Caco-2 (cell line): ENCODE results near the gene RAPGEF1. TPM values are rescaled to one million over a fixed set of nuclear protein-coding genes. Genes with fewer than 3 reads are reported as not detected.

Source experiments
- BruUV-seq: library from RNA; stranded (reverse); fragments of 400-500 nt; replicated peaks from 2 replicates; lab custom pipeline; 2021; lab: Mats Ljungman, UMichigan
- CTCF ChIA-PET: fragments of 300-600 bp; sonication (Branson Sonifier 250); formaldehyde crosslinking; loops from one replicate; lab custom pipeline; 2022; ENCODE audit warnings: antibody characterized with exemption; lab: Charles Lee
- POLR2A ChIA-PET: fragments of 300-600 bp; sonication (Branson Sonifier 250); formaldehyde crosslinking; loops from one replicate; lab custom pipeline; 2022; ENCODE audit warnings: antibody characterized with exemption; lab: Charles Lee
- DNase-seq, 2 experiments: peaks; one replicate each; pipeline versions ENCODE4 v3.0.0 to v3.0.0-alpha.2; 2020 to 2022
- H3K27me3 ChIP-seq: replicated peaks from 2 replicates; pipeline ENCODE4 v1.6.0; 2011; ENCODE audit warnings: low read length; ENCODE audit not compliant: control insufficient read depth, insufficient read depth
- H3K36me3 ChIP-seq: 2 replicates; pipeline ENCODE4 v1.5.1; 2011; ENCODE audit warnings: low read length; ENCODE audit not compliant: control insufficient read depth, insufficient read depth
- H3K4me1 ChIP-seq: fragments of 250-450 bp; sonication (Bioruptor Pico); 2 replicates; pipeline ENCODE4 v1.5.1; 2020; ENCODE audit warnings: mild to moderate bottlenecking
- H3K4me3 ChIP-seq: 2 replicates; pipeline ENCODE4 v1.5.1; 2011; ENCODE audit warnings: low read depth, mild to moderate bottlenecking, control low read depth, low read length
- H3K9me3 ChIP-seq: fragments of 250-450 bp; sonication (Bioruptor Pico); 2 replicates; pipeline ENCODE4 v1.5.1; 2020; ENCODE audit warnings: mild to moderate bottlenecking, moderate library complexity
- H3K27ac Mint-ChIP-seq: one replicate; pipeline ENCODE4 v1.8.0; 2022; ENCODE audit warnings: mixed read lengths; ENCODE audit not compliant: unreplicated experiment
- H3K27me3 Mint-ChIP-seq: one replicate; pipeline ENCODE4 v1.8.0; 2022; ENCODE audit warnings: mixed read lengths; ENCODE audit not compliant: insufficient read depth, unreplicated experiment
- H3K36me3 Mint-ChIP-seq: one replicate; pipeline ENCODE4 v1.8.0; 2022; ENCODE audit warnings: mild to moderate bottlenecking, mixed read lengths; ENCODE audit not compliant: insufficient read depth, unreplicated experiment
- H3K4me1 Mint-ChIP-seq: one replicate; pipeline ENCODE4 v1.8.0; 2022; ENCODE audit warnings: low read depth, mixed read lengths; ENCODE audit not compliant: unreplicated experiment
- H3K4me3 Mint-ChIP-seq: one replicate; pipeline ENCODE4 v1.8.0; 2022; ENCODE audit warnings: mild to moderate bottlenecking, moderate library complexity, mixed read lengths; ENCODE audit not compliant: unreplicated experiment
- H3K9me3 Mint-ChIP-seq: one replicate; pipeline ENCODE4 v1.8.0; 2022; ENCODE audit warnings: mixed read lengths; ENCODE audit not compliant: unreplicated experiment
- intact Hi-C: fragments of 100-400 bp; cut with micrococcal nuclease; formaldehyde crosslinking; loops from one replicate; pipeline ENCODE4 v1.10.0; 2022; ENCODE audit not compliant: unreplicated experiment
- total RNA-seq: library from RNA; stranded (reverse); gene quantifications from 2 replicates; pipeline ENCODE4 v1.2.3, GENCODE V29; 2022
- TF ChIP-seq, protein P1 (sequence below), 2 experiments: fragments of 200-600 bp in 1 of 2; IDR thresholded peaks; 1 replicate in 1 of 2; 2 replicates in 1 of 2; pipeline versions ENCODE4 v1.5.1 to v1.8.0; 2011 to 2022; ENCODE audit warnings: antibody characterized with exemption in 1 of 2, control low read depth in 1 of 2, inconsistent platforms in 1 of 2, low read depth in 1 of 2, low read length in 1 of 2, mild to moderate bottlenecking in 1 of 2, moderate library complexity in 1 of 2; ENCODE audit not compliant: insufficient read depth in 1 of 2, severe bottlenecking in 1 of 2, unreplicated experiment in 1 of 2

The RAPGEF1 gene
- total RNA-seq, 1 experiment from 2014 or later: 75.4 TPM

DNA sequence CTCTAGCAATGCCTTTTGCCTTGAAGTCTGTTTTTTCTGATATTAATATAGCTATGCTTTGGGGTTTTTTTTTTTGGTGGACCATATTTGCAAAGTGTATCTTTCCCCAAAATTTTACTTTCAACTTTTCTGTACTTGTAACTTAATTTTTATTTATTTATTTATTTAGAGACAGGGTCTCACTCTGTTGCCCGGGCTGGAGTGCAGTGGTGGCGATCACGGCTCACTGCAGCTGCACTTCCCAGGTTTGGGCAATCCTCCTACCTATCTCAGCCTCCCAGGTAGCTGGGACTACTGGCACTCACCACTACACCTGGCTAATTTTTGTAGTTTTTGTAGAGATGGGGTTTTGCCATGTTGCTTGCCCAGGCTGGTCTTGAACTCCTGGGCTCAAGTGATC lies 173.7 kb downstream of the RAPGEF1 start:
- BruUV-seq: no TSS peak
- H3K4me1 Mint-ChIP-seq: peaks cover 11% of the 10 kb centered on the region

DNA sequence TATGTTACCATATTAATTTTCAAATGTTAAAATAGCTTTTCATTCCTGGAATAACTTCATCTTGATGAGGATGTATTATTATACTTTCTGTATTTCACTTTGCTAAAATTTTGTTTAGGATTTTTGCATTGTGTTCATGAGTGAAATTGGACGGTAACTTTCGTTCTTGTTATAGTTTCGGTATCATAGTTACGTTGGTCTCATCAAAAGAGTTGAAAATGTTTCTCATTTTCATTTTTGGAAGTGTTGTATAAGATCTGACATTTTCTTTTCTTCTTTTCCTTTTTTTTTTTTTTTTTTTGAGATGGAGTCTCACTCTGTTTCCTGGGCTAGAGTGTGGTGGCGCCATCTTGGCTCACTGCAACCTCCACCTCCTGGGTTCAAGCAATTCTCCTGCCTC lies 174.5 kb downstream of the RAPGEF1 start:
- no peak overlapping the region for H3K4me3 Mint-ChIP-seq
- Histone ChIP-seq H3K4me1 (peaks cover 14% of the 10 kb centered on the region), H3K4me3 (no peak overlapping the region), H3K27me3 (no peaks in the 10 kb centered on the region), H3K36me3 (no peaks in the 10 kb centered on the region), H3K9me3 (peaks cover 13% of the 10 kb centered on the region; the same call in 1 of the 2 replicates)
- POLR2A ChIA-PET: no interaction called here
- BruUV-seq: no TSS peak
- H3K27ac Mint-ChIP-seq: no peak overlapping the region
- peaks cover 11% of the 10 kb centered on the region for H3K4me1 Mint-ChIP-seq
- H3K9me3 Mint-ChIP-seq: no peaks in the 10 kb centered on the region
- no peaks in the 10 kb centered on the region for H3K27me3 Mint-ChIP-seq
- CTCF ChIA-PET: interaction anchor here (0.7 kb wide), 1 partner anchor 604 kb away, joined by 4 read pairs; no protein-coding TSS in a partner anchor
- intact Hi-C loops: loop anchor here (10.0 kb wide), 1 partner anchor 61 kb away; the partner anchor contains the start of gene POMT1
- TF ChIP-seq, protein P1, sequence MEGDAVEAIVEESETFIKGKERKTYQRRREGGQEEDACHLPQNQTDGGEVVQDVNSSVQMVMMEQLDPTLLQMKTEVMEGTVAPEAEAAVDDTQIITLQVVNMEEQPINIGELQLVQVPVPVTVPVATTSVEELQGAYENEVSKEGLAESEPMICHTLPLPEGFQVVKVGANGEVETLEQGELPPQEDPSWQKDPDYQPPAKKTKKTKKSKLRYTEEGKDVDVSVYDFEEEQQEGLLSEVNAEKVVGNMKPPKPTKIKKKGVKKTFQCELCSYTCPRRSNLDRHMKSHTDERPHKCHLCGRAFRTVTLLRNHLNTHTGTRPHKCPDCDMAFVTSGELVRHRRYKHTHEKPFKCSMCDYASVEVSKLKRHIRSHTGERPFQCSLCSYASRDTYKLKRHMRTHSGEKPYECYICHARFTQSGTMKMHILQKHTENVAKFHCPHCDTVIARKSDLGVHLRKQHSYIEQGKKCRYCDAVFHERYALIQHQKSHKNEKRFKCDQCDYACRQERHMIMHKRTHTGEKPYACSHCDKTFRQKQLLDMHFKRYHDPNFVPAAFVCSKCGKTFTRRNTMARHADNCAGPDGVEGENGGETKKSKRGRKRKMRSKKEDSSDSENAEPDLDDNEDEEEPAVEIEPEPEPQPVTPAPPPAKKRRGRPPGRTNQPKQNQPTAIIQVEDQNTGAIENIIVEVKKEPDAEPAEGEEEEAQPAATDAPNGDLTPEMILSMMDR (IDR thresholded peaks at IDR 0.05; ENCODE audit: insufficient read depth in 1 of 2, low read depth in 1 of 2, low read length in 1 of 2, severe bottlenecking in 1 of 2, unreplicated experiment in 1 of 2): no peak
- DNase-seq: no peak
- peaks cover 34% of the 10 kb centered on the region for H3K36me3 Mint-ChIP-seq

More for the DNA sequence above, 173.7 kb downstream of the RAPGEF1 start:
- no peak overlapping the region for H3K27ac Mint-ChIP-seq
- ChIA-PET CTCF (no interaction called here), POLR2A (no interaction called here)
- H3K4me3 Mint-ChIP-seq: no peak overlapping the region
- H3K36me3 ChIP-seq: no peaks in the 10 kb centered on the region
- H3K4me3 ChIP-seq: no peak overlapping the region
- H3K36me3 Mint-ChIP-seq: peaks cover 34% of the 10 kb centered on the region
- no peaks in the 10 kb centered on the region for H3K9me3 Mint-ChIP-seq
- peaks cover 13% of the 10 kb centered on the region; the same call in 1 of the 2 replicates for H3K9me3 ChIP-seq
- TF ChIP-seq, protein P1 (IDR thresholded peaks at IDR 0.05; ENCODE audit: insufficient read depth in 1 of 2, low read depth in 1 of 2, low read length in 1 of 2, severe bottlenecking in 1 of 2, unreplicated experiment in 1 of 2): no peak
- no peak for DNase-seq
- H3K4me1 ChIP-seq: peaks cover 9% of the 10 kb centered on the region
- intact Hi-C loops: loop anchor here (10.0 kb wide), 1 partner anchor 61 kb away; the partner anchor contains the start of gene POMT1
- H3K27me3 ChIP-seq: no peaks in the 10 kb centered on the region
- H3K27me3 Mint-ChIP-seq: no peaks in the 10 kb centered on the region

DNA sequence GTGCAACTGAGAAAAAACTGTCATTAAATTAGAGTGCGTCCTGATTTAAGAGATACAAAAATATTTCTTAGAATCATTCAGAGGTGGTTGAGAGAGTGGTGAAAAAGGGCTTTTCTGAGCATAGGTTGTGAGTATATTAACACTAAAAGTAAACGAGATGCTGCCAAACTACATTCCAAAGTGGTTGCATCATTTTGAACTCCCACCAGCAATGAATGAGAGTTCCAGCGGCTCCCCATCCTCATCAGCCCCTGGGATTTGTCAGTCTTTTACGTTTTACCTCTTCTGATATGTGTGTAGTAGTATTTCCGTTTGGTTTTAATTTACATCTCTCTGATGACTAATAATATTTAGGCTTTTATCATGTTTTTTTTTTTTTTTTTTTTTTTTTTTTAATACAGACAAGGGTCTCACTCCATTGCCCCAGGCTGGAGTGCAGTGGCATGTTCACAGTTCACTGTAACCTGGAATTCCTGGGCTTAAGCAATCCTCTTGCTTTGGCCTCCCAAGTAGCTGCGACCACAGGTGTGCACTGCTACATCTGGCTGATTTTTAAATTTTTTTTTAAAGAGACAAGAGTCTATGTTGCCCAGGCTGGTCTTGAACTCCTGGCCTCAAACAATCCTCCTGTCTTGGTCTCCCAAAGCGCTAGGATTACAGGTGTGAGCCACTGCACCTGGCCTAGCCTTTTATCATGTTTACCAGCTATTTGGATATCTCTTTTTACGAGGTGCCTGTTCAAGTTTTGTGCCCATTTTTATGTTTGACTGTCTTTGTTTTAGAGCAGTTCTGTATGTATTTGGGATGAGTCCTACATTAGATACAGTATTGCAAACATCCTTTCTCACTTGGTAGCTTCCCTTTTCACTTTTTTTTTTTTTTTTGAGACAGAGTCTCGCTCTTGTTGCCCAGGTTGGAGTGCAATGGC lies 177.6 kb downstream of the RAPGEF1 start:
- Mint-ChIP-seq H3K36me3 (peaks cover 22% of the 10 kb centered on the region), H3K4me3 (peak overlapping the region; percentile 68), H3K9me3 (no peaks in the 10 kb centered on the region), H3K27ac (peak overlapping the region; percentile 90), H3K4me1 (peaks cover 11% of the 10 kb centered on the region), H3K27me3 (no peaks in the 10 kb centered on the region)
- Histone ChIP-seq H3K4me1 (peaks cover 14% of the 10 kb centered on the region), H3K4me3 (no peak overlapping the region), H3K27me3 (no peaks in the 10 kb centered on the region), H3K9me3 (peaks cover 13% of the 10 kb centered on the region; the same call in 1 of the 2 replicates), H3K36me3 (no peaks in the 10 kb centered on the region)
- intact Hi-C loops: loop anchor here (10.0 kb wide), 1 partner anchor 57 kb away; the partner anchor contains the start of gene POMT1
- ChIA-PET CTCF (interaction anchor here (1.5 kb wide), 1 partner anchor 16 kb away, joined by 8 read pairs; the partner anchor contains the start of gene PRRT1B), POLR2A (no interaction called here)
- DNase-seq: peak; percentile 62 to 70
- BruUV-seq: no TSS peak
- TF ChIP-seq, protein P1 (IDR thresholded peaks at IDR 0.05; ENCODE audit: insufficient read depth in 1 of 2, low read depth in 1 of 2, low read length in 1 of 2, severe bottlenecking in 1 of 2, unreplicated experiment in 1 of 2): no peak
